LNCaP clone FGC (cell line): Measurements from ENCODE around the gene REG1B.

Experiments
- DNase-seq: peaks from one replicate; pipeline ENCODE4 v3.0.0-alpha.2; 2011; ENCODE audit warnings: low read depth
- H3K4me3 ChIP-seq: 2 replicates; pipeline ENCODE4 v1.5.1; 2011; ENCODE audit warnings: mild to moderate bottlenecking, low read depth, low read length, control low read depth
- TF ChIP-seq, protein P1 (sequence below): IDR thresholded peaks from 2 replicates; pipeline ENCODE4 v1.5.1; 2012; ENCODE audit warnings: mild to moderate bottlenecking; ENCODE audit not compliant: control insufficient read depth, insufficient read depth; ENCODE audit errors: extremely low read depth

The REG1B gene

DNA sequence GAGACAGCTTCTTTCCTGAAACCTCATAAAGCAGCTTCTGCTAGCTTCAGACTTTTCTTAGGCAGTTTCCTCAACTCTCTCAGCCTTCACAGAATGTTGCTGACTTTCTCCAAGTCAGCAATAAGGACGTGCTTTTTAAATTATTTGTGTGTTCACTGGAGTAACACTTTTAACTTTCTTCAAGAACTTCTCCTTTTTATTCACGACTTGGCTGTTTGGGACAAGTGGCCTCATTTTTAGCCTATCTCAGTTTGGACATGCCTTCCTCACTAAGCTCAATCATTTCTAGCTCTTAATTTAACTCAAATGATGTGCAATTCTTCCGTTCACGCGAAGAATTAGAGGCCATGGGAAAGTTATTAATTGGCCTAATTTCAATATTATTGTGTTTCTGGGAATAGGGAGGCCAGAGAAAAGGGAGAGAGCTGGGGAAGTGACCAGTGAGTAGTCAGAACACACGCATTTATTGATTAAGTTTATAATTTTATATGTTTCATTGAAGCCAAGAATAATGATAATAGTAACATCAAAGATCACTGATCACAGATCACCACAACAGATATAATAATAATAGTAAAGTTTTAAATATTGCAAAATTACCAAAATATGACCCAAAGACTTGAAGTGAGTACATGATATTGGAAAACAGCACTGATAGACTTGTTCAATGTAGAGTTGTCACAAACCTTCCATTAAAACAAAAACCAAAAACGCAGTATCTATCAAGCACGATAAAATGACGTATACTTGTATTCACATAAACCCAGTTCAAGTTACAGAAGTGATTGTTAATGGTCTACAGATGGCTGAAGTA lies 37.3 kb upstream of the REG1B start:
- TF ChIP-seq, protein P1, sequence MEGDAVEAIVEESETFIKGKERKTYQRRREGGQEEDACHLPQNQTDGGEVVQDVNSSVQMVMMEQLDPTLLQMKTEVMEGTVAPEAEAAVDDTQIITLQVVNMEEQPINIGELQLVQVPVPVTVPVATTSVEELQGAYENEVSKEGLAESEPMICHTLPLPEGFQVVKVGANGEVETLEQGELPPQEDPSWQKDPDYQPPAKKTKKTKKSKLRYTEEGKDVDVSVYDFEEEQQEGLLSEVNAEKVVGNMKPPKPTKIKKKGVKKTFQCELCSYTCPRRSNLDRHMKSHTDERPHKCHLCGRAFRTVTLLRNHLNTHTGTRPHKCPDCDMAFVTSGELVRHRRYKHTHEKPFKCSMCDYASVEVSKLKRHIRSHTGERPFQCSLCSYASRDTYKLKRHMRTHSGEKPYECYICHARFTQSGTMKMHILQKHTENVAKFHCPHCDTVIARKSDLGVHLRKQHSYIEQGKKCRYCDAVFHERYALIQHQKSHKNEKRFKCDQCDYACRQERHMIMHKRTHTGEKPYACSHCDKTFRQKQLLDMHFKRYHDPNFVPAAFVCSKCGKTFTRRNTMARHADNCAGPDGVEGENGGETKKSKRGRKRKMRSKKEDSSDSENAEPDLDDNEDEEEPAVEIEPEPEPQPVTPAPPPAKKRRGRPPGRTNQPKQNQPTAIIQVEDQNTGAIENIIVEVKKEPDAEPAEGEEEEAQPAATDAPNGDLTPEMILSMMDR = no peak
- H3K4me3 ChIP-seq = no peak overlapping the region
- no peak for DNase-seq

DNA sequence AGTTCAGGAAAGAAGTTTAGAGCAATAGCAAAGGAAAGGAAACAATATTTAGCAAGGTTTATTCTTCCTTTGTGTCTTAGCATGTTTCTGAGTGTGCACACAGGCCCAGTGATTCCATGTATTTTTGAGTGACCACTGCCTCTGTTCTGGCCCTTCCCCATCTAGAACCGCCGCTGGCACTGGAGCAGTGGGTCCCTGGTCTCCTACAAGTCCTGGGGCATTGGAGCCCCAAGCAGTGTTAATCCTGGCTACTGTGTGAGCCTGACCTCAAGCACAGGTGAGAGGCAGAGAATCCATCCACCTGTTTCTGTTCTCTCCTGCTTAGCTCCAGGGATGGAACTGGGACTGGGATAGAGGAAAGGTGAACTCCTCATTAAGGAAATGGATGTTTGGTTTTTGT lies 34.9 kb upstream of the REG1B start:
- TF ChIP-seq, protein P1 = no peak
- no peak overlapping the region for H3K4me3 ChIP-seq
- no peak for DNase-seq

DNA sequence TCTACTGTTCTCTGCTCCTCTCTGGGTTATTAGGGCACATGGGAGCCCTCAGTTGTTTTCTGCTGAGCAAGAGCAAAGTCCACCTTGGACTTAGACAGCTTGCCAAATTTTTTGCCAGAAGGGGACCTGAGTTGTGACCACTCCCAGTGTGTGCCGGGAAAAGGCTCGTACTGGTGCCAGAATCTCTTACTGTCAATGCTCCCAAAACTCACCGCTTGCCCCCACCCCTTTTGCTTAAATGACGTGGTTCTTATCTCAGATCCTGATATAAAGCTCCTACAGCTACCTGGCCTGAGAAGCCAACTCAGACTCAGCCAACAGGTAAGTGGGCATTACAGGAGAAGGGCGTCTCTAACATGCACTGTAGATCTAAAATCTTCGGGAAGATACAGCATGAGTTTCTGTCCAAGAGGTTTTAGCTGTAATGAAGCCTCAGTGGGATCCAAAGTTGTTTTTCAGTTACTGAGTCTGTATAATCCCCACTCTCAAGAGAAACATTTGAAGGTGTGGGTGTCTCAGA lies 32.5 kb upstream of the REG1B start, which contains the start of gene REG1A:
Gene REG1A, plus strand, starts transcription at position 295 of the 520 bp plus-strand sequence. CDS start 374 bp downstream, outside the sequence.
- TF ChIP-seq, protein P1 = no peak
- DNase-seq = no peak
- no peak within 1 kb of the TSS for H3K4me3 ChIP-seq

DNA sequence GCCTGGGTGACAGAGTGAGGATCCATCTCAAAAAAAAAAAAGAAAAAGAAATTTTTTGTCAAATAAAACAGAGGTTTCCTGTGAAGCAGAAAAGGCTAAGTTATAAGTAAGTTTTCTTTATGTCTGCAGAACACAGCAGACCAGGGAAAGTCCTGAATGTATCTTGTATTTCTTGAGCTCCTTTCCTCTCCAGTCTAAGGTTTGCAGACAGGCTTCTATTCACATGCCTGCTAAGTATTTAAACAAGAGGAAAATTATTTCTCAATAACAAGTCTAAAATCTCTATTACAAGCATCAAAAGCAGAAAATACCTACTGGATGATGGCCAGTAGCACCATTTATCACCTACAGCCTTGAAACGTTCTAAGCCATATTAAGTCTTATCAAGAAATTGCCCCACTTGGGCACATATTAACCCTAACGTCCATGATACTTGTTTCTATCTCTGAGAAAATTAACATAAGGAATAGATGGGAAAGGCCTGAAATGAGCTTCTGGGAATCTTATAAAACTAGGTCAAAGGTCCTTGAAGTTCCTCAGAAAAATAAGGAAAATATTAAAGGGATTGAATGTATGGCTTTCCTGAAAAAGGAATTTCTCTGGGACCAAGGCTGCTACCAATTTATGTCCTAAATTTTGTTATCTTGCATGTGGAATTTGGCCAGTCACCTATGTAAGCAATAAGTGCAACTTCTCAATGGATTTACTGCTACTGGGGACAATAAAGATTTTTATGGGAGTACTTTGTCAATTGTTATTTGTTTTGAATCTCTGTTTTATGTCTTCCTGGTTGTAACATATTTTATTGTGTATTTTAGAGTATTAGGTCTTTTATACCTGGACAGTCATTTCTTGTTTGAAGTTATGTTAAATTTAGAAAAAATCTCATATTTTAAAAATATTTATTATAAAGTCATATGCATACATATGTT lies 29.5 kb upstream of the REG1B start:
- TF ChIP-seq, protein P1 = no peak
- H3K4me3 ChIP-seq = no peak overlapping the region
- peak; percentile 83 for DNase-seq

DNA sequence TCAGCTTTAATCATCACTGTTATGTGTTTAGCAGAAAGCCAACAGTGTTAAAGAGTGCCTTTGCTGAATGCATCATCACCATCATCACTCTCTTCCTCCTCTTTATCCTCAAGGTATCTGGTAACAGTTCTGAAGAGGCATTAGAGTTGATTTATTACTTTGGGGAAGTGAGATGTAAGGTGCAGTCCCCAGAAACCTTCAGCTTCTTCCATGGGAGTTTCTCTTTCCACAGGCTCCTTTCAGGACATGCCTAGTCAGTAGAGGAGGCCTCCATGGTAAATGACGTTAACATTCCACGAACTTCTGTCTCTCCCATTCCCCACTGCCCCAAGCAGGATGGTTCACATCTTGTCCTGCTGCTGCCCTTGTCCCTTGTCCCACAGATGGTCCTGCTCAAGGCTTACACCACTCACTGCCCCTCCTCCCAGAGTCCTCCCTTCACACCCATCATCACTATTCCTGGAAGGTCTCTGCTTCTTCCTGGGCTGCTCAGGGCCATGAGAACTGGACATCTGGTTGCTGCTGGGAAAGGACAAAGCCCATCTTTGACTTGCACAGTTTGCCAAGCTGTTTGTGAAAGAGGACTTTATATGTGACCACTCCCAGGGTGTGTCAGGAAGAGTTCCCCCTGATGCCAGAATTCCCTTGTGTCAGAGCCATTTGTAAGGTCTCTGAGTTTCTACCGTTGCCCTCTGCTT lies 27.2 kb upstream of the REG1B start:
- no peak for DNase-seq
- no peak overlapping the region for H3K4me3 ChIP-seq
- TF ChIP-seq, protein P1 = no peak

DNA sequence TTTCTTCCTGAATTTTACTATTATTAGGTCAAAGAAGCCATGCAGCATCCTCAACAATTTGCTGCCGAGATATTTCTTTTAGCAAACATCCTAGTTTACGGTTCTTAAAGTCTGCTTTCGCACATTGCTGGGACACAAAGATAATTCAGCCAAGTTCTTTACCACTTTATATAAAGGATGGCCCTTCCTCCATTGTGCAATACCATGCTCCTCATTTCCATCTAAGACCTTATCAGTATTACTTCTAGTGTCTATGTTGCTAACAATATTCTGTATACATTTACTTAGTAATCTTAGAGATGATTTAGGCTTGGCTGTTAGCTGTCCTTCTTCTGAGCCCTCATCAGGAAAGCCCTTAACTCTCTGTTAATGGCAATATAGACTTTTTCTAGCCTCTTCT lies 24.5 kb upstream of the REG1B start:
- no peak overlapping the region for H3K4me3 ChIP-seq
- DNase-seq = no peak
- TF ChIP-seq, protein P1 = no peak
